GM12874 (cell line): ENCODE data around the gene CYP1A2.
A peak's percentile ranks its signal among the peaks of the same experiment; 100 is the strongest.

Source experiments
- TF ChIP-seq, protein P1 (sequence below): IDR thresholded peaks from 2 replicates; pipeline ENCODE4 v1.5.1; 2011; ENCODE audit warnings: low read depth, mild to moderate bottlenecking, control low read depth, low read length, moderate library complexity; ENCODE audit not compliant: insufficient read depth

CYP1A2 gene

DNA sequence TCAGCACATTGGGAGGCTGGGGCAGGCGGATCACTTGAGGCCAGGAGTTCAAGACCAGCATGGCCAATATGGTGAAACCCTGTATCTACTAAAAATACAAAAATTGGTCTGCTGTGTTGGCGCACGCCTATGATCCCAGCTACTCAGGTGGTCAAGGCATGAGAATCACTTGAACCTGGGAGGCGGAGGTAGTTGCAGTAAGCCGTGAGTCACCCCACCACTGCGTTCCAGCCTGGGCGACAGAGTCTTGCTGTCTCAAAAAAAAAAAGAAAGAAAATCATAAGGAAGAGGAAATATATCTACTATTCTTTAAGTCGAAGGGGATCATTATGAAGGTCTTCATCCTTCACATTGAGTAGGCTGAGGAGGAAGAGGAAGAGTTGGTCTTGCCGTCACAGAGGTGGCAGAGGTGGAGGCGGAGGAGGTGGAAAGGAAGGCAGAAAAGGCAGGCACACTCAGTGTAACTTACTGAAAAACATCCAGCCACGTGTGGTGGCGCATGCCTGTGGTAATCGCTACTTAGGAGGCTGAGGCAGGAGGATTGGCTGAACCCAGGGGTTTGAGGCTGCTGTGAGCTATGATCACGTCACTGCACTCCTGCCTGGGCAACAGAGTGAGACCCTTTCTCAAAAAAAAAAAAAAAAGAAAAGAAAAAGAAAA, 47.5 kb downstream of the CYP1A2 start:
- TF ChIP-seq, protein P1, sequence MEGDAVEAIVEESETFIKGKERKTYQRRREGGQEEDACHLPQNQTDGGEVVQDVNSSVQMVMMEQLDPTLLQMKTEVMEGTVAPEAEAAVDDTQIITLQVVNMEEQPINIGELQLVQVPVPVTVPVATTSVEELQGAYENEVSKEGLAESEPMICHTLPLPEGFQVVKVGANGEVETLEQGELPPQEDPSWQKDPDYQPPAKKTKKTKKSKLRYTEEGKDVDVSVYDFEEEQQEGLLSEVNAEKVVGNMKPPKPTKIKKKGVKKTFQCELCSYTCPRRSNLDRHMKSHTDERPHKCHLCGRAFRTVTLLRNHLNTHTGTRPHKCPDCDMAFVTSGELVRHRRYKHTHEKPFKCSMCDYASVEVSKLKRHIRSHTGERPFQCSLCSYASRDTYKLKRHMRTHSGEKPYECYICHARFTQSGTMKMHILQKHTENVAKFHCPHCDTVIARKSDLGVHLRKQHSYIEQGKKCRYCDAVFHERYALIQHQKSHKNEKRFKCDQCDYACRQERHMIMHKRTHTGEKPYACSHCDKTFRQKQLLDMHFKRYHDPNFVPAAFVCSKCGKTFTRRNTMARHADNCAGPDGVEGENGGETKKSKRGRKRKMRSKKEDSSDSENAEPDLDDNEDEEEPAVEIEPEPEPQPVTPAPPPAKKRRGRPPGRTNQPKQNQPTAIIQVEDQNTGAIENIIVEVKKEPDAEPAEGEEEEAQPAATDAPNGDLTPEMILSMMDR: no peak

GRCh38 chr15:74798388-74799254, 50.0 kb downstream of the CYP1A2 start:
- TF ChIP-seq, protein P1: peak; percentile 67

- TF ChIP-seq, protein P1: 0 out of 2 replicates have a peak, but pooled peaks have one; percentile 0
Measured at GRCh38 chr15:74799255-74799855, 50.7 kb downstream of the CYP1A2 start.

- TF ChIP-seq, protein P1: peak; percentile 98
Measured at GRCh38 chr15:74799856-74800558, 51.4 kb downstream of the CYP1A2 start.

GRCh38 chr15:74800559-74801094, 52.0 kb downstream of the CYP1A2 start:
- TF ChIP-seq, protein P1: no peak

DNA sequence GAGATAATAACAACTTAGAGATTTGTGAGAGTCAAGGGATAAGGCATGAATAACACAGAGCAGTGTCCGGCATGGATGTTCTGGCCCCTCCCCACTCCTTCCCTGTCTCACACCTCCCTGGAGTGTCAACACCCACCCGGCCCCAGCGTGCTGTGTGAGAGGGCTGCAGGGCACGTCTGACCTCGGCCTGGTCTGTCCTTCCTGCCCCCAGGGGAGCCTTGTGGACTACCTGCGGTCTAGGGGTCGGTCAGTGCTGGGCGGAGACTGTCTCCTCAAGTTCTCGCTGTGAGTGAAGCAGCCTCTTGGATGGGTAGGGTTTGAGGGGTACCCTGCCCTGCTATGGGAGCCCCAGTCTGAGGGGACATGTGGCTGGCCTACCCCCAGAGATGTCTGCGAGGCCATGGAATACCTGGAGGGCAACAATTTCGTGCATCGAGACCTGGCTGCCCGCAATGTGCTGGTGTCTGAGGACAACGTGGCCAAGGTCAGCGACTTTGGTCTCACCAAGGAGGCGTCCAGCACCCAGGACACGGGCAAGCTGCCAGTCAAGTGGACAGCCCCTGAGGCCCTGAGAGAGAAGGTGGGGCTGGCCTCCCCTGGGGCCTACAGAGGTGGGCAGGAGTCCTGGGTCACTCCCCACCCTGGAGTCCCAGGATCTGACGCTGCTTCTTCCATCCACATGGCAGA, 52.8 kb downstream of the CYP1A2 start:
- TF ChIP-seq, protein P1: no peak
